ENCODE results near the gene RNF150. TPM values are rescaled to one million over a fixed set of nuclear protein-coding genes. Genes with fewer than 3 reads are reported as not detected.

RNF150 gene
- total RNA-seq, 2 experiments from 2014 or later = not detected

DNA sequence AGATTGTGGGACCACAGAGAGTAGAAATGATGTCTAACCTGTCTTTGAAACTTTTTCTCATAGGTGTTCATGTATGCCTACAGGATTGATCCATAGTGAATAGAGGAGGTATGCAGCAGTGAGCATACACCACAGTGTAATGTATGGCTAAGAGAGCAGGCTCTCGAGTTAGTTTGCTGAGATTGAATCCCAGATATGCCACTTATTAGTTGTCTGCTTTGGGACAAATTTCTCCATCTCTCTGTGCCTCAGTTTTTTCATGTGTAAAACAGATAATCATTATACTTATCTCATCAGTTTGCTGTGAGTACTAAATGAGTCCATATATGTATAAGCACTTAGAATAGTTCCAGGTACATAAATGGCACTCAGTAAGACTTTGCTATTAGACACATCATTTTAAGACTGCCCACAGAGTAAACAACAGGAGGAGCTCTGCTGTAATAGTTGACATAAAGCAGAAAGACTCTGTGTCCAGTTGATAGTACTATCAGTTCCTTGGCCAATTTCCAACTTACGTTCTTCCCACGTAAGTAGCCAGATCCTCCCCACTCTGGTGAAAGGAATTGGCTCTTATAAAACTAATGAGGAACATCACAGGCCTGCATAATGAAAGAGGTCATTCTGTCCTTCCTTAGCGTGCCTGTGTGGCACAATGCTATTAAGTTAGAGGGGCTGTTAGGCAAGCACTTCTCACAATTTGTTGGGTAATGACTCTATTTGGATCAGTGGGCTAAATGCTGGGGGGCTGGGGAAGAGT is 20.7 kb upstream of the RNF150 start:
- no peaks in the 10 kb centered on the region for H3K9me3 Mint-ChIP-seq
- no peaks in the 10 kb centered on the region for H3K4me1 Mint-ChIP-seq
- no peaks in the 10 kb centered on the region for H3K36me3 Mint-ChIP-seq (ENCODE audit: low read depth)
- DNase-seq = no peak
- H3K27ac Mint-ChIP-seq = no peak overlapping the region
- ChIA-PET POLR2A (no interaction called here), CTCF (no interaction called here)
- peaks cover 9% of the 10 kb centered on the region for H3K27me3 Mint-ChIP-seq
- H3K4me3 Mint-ChIP-seq = no peak overlapping the region

DNA sequence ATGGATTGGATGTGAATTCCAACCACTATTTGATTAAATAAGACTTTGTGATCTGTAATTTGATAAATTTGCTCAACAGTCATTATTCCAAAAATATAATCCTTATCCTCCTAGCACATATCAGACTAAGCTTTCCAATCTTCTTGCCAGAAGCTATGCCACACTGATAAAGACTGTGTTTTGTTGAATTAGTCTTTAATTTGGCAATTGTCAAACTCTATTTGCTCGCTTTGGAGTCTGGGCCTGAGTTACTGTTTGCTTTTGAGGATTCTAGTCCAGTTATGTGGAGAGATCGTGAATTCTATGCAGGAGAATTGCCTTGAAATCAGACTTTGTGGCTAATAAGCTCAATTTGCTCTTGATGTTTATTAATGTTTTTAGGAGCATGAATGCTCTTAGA is 10.9 kb upstream of the RNF150 start:
- POLR2A ChIA-PET = no interaction called here
- H3K36me3 Mint-ChIP-seq (ENCODE audit: low read depth) = no peaks in the 10 kb centered on the region
- no peak overlapping the region for H3K4me3 Mint-ChIP-seq
- CTCF ChIA-PET = no interaction called here
- H3K27me3 Mint-ChIP-seq = peaks cover 8% of the 10 kb centered on the region
- no peaks in the 10 kb centered on the region for H3K4me1 Mint-ChIP-seq
- no peaks in the 10 kb centered on the region for H3K9me3 Mint-ChIP-seq
- no peak for DNase-seq
- H3K27ac Mint-ChIP-seq = no peak overlapping the region

DNA sequence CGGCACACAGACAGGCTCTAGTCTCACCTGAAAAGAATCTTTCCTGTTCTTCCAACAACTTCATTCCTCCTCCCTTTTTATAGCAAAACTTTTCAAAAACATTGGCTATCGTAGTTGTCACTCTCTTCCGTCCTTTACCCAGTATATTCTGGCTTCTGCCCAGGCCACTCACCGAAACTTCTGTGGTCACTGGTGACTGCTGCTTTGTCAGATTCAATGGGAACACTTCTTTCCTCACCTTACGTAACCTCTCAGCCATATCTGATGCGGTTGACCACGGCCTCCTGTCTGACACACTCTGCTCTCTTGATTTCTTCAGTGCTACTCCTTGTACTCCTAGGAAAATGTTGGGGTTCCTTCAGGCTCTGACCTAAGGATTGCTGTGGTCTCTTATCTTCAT is 9.2 kb upstream of the RNF150 start:
- no peak for DNase-seq
- POLR2A ChIA-PET = no interaction called here
- H3K4me1 Mint-ChIP-seq = no peaks in the 10 kb centered on the region
- H3K4me3 Mint-ChIP-seq = no peak overlapping the region
- H3K27ac Mint-ChIP-seq = no peak overlapping the region
- no peaks in the 10 kb centered on the region for H3K36me3 Mint-ChIP-seq (ENCODE audit: low read depth)
- no peaks in the 10 kb centered on the region for H3K9me3 Mint-ChIP-seq
- CTCF ChIA-PET = no interaction called here
- peaks cover 6% of the 10 kb centered on the region for H3K27me3 Mint-ChIP-seq

DNA sequence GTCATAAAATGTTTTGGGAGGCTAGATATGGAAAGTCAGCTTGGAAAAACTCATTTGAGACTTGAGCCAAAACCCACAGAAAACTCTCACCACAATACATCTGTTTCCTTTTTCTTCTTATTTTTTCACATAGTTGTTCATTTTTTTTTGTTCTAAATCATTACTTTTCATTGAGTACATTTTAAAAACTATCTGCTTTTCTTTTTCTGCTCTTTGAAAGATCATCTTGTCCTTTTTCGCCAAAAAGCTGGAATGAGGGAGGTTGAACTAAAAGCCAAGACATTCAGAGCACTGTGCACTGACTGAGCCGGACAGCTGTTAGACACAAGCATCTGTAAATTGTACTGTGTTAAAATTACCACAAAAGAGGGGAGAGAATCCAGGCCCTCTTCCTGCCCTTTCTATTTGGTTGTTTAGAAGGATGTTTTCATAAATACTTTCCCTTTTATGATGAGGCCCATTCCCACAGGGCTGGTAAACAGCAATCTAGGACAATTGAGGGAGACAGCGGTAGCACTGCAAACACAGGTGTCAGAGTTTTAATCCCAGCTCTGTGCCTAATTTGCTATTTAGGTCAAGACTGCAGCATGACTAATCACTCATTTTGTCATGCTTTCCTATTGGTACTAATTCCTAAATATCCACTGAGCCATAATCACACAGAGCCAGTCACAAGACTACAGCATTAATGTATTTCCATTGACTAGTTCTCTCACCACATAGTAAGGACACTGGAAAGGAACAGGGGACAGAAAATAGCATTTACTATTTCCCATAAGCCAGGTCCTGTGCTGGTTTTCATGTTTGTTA is 7.3 kb upstream of the RNF150 start:
- Mint-ChIP-seq H3K4me1 (no peaks in the 10 kb centered on the region), H3K27ac (no peak overlapping the region), H3K9me3 (no peaks in the 10 kb centered on the region), H3K27me3 (peaks cover 17% of the 10 kb centered on the region), H3K4me3 (no peak overlapping the region), H3K36me3 (ENCODE audit: low read depth) (no peaks in the 10 kb centered on the region)
- CTCF ChIA-PET = no interaction called here
- DNase-seq = no peak
- POLR2A ChIA-PET = no interaction called here

DNA sequence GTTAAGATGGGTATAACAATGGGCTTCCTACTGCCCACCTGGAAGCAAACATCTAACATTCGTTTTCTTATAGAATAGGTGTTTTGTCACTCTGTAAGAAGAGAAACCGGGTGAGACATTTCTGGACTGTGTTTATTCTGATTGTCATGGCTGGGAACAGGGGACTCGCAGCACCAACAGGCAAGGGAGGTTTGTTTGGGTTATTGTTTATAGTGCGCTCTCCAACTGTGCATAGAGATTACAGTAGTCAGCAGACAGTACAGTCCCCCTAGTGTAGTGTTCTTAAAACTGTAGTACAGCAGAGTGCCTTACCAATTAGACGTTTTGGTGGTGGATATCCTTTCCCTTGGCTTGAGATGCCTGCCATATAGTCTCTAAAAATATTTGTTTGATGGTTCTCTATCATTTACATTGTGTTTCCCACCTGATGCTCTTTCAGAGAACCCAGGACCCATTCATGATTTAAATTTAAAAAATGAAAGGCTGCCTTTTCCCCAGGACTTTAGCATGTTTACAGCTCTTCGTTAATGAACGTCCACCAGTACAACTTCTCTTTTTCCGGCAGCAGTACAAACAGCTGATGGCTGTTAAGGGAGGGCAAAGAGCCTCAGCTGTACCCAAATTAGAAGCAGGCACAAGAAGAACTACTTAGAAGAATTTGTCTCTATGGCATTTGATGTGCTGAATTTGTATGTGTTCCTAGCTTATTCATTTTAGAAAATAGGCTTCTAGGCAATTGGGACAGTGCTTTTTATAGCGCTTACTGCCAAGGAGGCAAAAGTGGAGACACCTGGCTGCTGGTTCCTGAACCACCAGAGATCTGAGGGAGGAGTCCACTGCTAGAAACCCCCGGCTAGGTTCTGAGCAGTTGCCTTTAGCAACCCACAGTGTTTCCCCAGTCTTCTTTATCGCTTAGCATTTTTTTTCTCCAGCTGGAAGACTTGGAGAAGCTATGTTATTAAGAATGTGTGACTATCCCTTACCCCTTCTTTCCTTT is 1.0 kb upstream of the RNF150 start:
- H3K4me3 Mint-ChIP-seq = no peak overlapping the region
- no peak overlapping the region for H3K27ac Mint-ChIP-seq
- no peaks in the 10 kb centered on the region for H3K9me3 Mint-ChIP-seq
- ChIA-PET POLR2A (no interaction called here), CTCF (no interaction called here)
- no peak for DNase-seq
- H3K27me3 Mint-ChIP-seq = peaks cover 61% of the 10 kb centered on the region
- H3K36me3 Mint-ChIP-seq (ENCODE audit: low read depth) = no peaks in the 10 kb centered on the region
- peaks cover 10% of the 10 kb centered on the region for H3K4me1 Mint-ChIP-seq

DNA sequence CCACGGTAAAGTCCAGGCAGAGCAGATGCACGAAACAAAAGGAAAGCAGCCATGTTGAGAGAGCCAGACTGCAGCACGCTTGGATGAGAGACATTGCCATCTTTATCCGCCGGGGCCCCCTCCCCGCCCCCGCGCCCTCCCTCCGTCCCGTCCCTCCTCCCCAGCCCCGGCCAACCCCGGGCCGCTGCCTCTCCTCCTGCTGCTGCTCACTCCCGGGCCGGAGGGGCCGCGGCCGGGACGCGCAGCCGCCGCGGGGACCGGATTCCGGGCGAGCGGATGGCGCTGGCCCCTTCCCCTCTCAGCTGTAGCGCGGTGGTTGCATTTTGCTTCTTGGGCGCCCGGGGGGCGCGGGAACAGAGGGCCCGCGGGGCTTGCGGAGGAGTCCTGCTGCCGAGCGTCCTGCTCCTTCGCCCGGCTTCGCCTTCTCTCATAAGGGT is 542 bp downstream of the RNF150 start:
- Mint-ChIP-seq H3K36me3 (ENCODE audit: low read depth) (no peaks in the 10 kb centered on the region), H3K4me3 (no peak overlapping the region), H3K27me3 (peaks cover 72% of the 10 kb centered on the region), H3K27ac (no peak overlapping the region), H3K9me3 (no peaks in the 10 kb centered on the region), H3K4me1 (peaks cover 10% of the 10 kb centered on the region)
- CTCF ChIA-PET = interaction anchor here (0.6 to 0.9 kb wide), 2 partner anchors 10 to 270 kb away, joined by 3 read pairs; no protein-coding TSS in a partner anchor
- POLR2A ChIA-PET = no interaction called here
- DNase-seq = no peak

DNA sequence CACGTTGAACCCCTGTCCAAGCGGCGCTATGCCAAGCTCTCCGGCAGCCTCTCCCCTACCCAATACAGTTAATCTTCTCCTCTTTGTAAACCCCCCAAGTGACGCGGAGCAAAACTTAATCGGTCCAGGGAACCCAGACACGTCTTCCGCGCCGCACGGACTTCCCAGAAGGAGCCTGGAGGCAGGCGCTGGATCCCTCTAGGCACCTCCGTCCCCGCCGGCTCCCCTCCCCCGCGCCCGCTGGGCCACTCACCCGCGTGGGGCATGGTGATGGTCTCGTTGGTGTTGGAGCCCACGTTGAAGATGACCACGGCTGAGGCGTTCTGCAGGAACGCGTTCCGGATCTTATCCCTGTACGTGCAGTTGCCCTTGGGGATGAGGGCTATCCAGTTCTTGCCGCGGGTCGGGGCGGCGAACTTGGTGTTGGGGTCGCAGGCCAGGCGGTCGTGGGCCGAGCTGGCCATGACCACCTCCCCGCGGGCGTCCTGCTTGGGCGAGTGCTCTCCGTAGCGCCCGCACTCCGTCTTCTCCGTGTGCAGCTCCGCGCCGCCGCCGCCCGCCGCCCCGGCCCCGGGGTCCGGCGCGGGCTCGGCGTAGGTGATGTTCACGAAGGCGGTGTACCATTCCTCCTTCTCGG is 1.1 kb downstream of the RNF150 start:
- Mint-ChIP-seq H3K36me3 (ENCODE audit: low read depth) (no peaks in the 10 kb centered on the region), H3K4me1 (peaks cover 10% of the 10 kb centered on the region), H3K27me3 (peaks cover 68% of the 10 kb centered on the region), H3K4me3 (peak overlapping the region; percentile 41), H3K9me3 (no peaks in the 10 kb centered on the region), H3K27ac (no peak overlapping the region)
- POLR2A ChIA-PET = no interaction called here
- no peak for DNase-seq
- CTCF ChIA-PET = no interaction called here

DNA sequence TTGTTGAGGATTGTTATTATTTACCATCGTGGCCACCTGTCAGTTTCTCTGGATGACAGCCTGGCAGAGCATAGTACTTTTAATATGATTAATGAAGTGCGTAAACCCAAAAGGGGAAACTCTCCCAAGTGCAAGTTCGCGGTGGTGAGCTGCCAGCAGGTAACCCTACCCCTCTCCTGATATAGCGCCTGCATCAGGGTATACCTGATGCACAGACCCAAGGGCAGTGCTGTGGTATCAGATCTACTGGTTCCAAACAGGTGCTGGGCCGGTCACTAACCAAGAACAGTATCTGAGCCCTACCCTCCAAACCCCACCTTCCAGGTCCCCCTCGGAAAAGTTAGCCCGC is 1.6 kb downstream of the RNF150 start:
- Mint-ChIP-seq H3K36me3 (ENCODE audit: low read depth) (no peaks in the 10 kb centered on the region), H3K27ac (no peak overlapping the region), H3K4me1 (peaks cover 10% of the 10 kb centered on the region), H3K9me3 (no peaks in the 10 kb centered on the region), H3K4me3 (peak overlapping the region; percentile 41), H3K27me3 (peaks cover 64% of the 10 kb centered on the region)
- DNase-seq = no peak
- POLR2A ChIA-PET = no interaction called here
- CTCF ChIA-PET = no interaction called here

DNA sequence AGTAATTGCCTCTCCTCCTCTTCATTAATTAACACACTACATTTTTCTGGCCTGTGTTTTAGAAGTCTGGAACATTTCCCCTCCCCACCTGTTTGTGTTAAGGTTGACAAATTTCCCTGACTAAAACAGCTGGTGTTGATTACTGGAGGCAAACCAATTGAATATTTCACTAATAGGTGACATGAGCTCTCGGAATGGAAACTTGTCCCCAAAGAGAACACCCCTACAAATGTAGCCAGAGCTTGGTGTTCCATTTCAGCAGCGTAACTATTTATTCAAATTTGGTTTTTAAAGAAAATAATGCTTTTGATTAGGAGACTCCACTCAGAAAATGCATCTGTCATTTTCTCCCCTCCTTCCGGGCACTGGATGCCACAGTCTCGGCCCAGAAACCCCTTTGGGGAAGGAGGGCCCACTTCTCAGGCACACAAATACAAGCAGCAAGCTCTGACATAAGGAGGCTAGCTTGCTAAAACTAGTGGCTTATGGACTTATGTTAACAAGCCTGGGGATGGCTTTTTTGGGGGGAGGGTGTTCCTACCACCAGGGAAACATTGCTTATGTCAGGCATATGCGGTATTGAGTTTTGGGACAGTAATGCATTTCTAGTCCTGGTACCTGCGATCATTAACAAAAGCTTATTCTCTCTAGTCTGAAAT is 2.2 kb downstream of the RNF150 start:
- Mint-ChIP-seq H3K27ac (no peak overlapping the region), H3K9me3 (no peaks in the 10 kb centered on the region), H3K27me3 (peaks cover 64% of the 10 kb centered on the region), H3K4me1 (peaks cover 10% of the 10 kb centered on the region), H3K4me3 (no peak overlapping the region), H3K36me3 (ENCODE audit: low read depth) (no peaks in the 10 kb centered on the region)
- DNase-seq = no peak
- CTCF ChIA-PET = no interaction called here
- POLR2A ChIA-PET = no interaction called here

DNA sequence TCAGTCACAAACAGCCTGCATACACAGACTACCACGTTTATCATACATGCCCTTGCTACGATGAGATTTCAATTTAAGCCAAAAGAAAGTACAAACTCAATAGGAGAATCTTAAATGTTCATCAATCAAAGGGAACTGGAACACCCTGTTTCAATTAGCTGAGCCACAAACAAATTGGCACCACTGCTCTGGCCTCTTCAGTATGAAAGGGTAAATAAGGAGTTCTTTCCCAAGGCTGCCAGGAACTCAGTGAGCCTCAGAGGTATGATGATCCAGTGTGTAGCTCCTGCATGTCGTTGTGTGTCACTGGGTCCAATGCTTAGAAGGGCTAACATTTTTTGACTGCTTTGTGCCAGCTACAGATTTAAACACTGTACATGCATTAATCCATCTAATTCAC is 5.4 kb downstream of the RNF150 start:
- no peak overlapping the region for H3K4me3 Mint-ChIP-seq
- ChIA-PET CTCF (no interaction called here), POLR2A (no interaction called here)
- H3K4me1 Mint-ChIP-seq = peaks cover 5% of the 10 kb centered on the region
- no peaks in the 10 kb centered on the region for H3K36me3 Mint-ChIP-seq (ENCODE audit: low read depth)
- no peak for DNase-seq
- H3K27me3 Mint-ChIP-seq = peaks cover 39% of the 10 kb centered on the region
- no peak overlapping the region for H3K27ac Mint-ChIP-seq
- no peaks in the 10 kb centered on the region for H3K9me3 Mint-ChIP-seq

DNA sequence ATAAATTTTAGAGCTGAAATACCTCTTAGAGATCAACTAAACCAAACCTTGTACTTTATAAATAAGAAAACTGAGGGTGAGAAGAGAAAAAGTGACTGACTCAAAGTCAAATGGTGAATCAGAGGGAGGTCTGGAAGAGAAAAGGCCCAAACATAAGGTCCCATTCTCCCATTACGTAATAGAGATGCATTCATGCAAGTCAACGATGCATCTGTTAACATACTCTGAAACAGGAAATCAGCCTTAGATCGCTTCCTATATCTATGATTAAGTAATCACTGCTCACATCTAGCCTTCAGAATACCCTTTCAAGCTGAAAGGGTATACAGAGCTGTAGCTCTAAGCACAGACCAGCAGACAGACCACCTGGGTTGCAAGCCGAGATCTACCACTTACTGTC is 6.5 kb downstream of the RNF150 start:
- Mint-ChIP-seq H3K36me3 (ENCODE audit: low read depth) (no peaks in the 10 kb centered on the region), H3K4me3 (no peak overlapping the region), H3K27ac (no peak overlapping the region), H3K27me3 (peaks cover 33% of the 10 kb centered on the region), H3K9me3 (no peaks in the 10 kb centered on the region), H3K4me1 (peaks cover under 1% of the 10 kb centered on the region)
- CTCF ChIA-PET = no interaction called here
- POLR2A ChIA-PET = no interaction called here
- DNase-seq = no peak

DNA sequence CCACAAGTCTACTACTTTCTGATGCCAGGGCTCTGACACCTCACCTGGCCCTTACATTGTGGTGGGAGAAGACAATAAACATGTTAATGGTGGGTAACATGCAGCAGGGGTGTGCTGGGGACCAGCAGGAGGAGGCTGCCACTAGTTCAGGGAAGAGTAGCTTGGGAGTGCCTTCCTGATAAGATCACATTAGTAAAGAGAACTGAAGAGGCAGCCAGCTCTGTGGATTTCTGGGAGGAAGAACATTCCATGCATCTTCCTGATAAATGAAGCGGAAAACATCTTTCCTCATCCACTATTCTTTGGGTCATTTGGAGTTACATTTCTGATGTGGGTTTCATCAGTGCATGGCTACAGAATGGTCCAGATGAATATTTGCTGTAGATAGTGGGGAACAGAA is 9.0 kb downstream of the RNF150 start:
- Mint-ChIP-seq H3K27me3 (peaks cover 11% of the 10 kb centered on the region), H3K4me3 (no peak overlapping the region), H3K4me1 (no peaks in the 10 kb centered on the region), H3K9me3 (no peaks in the 10 kb centered on the region), H3K36me3 (ENCODE audit: low read depth) (no peaks in the 10 kb centered on the region), H3K27ac (no peak overlapping the region)
- POLR2A ChIA-PET = no interaction called here
- CTCF ChIA-PET = no interaction called here
- DNase-seq = no peak
